Measurements from ENCODE around the gene PARD3B. TPM values are rescaled to one million over a fixed set of nuclear protein-coding genes. Genes with fewer than 3 reads are reported as not detected.

PARD3B gene
- total and polyA plus RNA-seq, 2 donors (not counting 1 experiment from before 2014, with no cell fraction given): 7.4 to 20.6 TPM

GRCh38 chr2:204796581-204796980, 251.3 kb downstream of the PARD3B start:
- no peak for DNase-seq (ENCODE audit: low read depth in 2 of 2)
- Histone ChIP-seq H3K4me1 (ENCODE audit: control insufficient read depth, extremely low read depth, insufficient read depth, low read length) (peaks cover 3% of the 10 kb centered on the region), H3K4me2 (ENCODE audit: extremely low read depth, insufficient read depth, low read length) (no peak overlapping the region), H3K9ac (ENCODE audit: insufficient read depth, low read length) (no peak overlapping the region), H3K27ac (ENCODE audit: insufficient read depth, low read length) (no peak overlapping the region), H2AFZ (ENCODE audit: low read length) (no peak overlapping the region), H3K79me2 (ENCODE audit: control insufficient read depth, insufficient read depth, low read length) (no peaks in the 10 kb centered on the region), H3K36me3 (ENCODE audit: control insufficient read depth, insufficient read depth, low read length) (no peaks in the 10 kb centered on the region), H3K4me3 (replicated peaks in 1 of 4; ENCODE audit: control extremely low read depth in 1 of 4, insufficient read depth in 1 of 4, low read depth in 3 of 4, low read length in 4 of 4) (no peak overlapping the region), H3K27me3 (ENCODE audit: control insufficient read depth, insufficient read depth, low read length) (no peaks in the 10 kb centered on the region), H3K9me3 (ENCODE audit: control insufficient read depth, insufficient read depth, low read depth, low read length) (no peaks in the 10 kb centered on the region), H4K20me1 (ENCODE audit: control insufficient read depth, extremely low read depth, insufficient read depth, low read length) (no peaks in the 10 kb centered on the region)
- TF ChIP-seq EZH2 (IDR thresholded peaks at IDR 0.05; ENCODE audit: low read length, missing control alignments) (no peak), CTCF (conservative IDR thresholded peaks at IDR 0.05 in 1 of 2, IDR thresholded peaks at IDR 0.05 in 1 of 2; ENCODE audit: low read depth in 1 of 2, low read length in 2 of 2) (no peak)

DNA sequence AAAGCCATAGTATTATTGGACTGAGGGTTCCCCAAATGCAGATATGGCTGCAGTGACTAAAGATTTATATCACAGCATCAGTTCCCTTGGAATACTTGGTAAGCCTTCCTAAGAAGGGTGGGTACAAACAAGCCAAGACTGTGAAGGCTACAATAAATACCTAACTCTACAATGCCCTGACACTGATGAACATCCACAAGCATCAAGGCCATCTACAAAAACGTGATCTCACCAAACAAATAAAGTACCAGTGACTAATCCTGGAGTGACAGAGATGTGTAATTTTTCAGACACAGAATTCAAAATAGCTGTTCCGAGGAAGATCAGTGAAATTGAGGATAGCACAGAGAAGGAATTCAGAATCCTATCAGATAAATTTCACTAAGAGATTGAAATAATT, 254.5 kb downstream of the PARD3B start:
- Histone ChIP-seq H3K27me3 (ENCODE audit: control insufficient read depth, insufficient read depth, low read length) (no peaks in the 10 kb centered on the region), H2AFZ (ENCODE audit: low read length) (no peak overlapping the region), H3K9me3 (ENCODE audit: control insufficient read depth, insufficient read depth, low read depth, low read length) (no peaks in the 10 kb centered on the region), H3K9ac (ENCODE audit: insufficient read depth, low read length) (no peak overlapping the region), H3K4me1 (ENCODE audit: control insufficient read depth, extremely low read depth, insufficient read depth, low read length) (peaks cover 3% of the 10 kb centered on the region), H4K20me1 (ENCODE audit: control insufficient read depth, extremely low read depth, insufficient read depth, low read length) (no peaks in the 10 kb centered on the region), H3K4me3 (replicated peaks in 1 of 4; ENCODE audit: control extremely low read depth in 1 of 4, insufficient read depth in 1 of 4, low read depth in 3 of 4, low read length in 4 of 4) (no peak overlapping the region), H3K36me3 (ENCODE audit: control insufficient read depth, insufficient read depth, low read length) (no peaks in the 10 kb centered on the region), H3K79me2 (ENCODE audit: control insufficient read depth, insufficient read depth, low read length) (no peaks in the 10 kb centered on the region), H3K4me2 (ENCODE audit: extremely low read depth, insufficient read depth, low read length) (no peak overlapping the region), H3K27ac (ENCODE audit: insufficient read depth, low read length) (no peak overlapping the region)
- no peak for DNase-seq (ENCODE audit: low read depth in 2 of 2)
- TF ChIP-seq CTCF (conservative IDR thresholded peaks at IDR 0.05 in 1 of 2, IDR thresholded peaks at IDR 0.05 in 1 of 2; ENCODE audit: low read depth in 1 of 2, low read length in 2 of 2) (no peak), EZH2 (IDR thresholded peaks at IDR 0.05; ENCODE audit: low read length, missing control alignments) (no peak)

DNA sequence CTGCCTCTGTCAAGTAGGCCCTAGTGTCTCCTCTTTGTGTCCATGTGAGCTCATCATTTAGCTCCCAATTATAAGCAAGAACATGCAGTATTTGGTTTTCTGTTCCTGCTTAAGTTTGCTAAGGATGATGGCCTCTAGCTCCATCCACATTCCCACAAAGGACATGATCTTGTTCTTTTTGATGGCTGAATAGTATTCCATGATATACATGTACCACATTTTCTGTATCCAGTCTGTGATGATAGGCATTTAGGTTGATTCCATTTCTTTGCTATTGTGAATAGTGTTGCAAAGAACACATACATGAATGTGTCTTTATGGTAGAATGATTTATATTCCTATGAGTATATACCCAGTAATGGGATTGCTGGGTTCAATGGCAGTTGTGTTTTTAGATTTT, 263.2 kb downstream of the PARD3B start:
- H4K20me1 ChIP-seq (ENCODE audit: control insufficient read depth, extremely low read depth, insufficient read depth, low read length): no peaks in the 10 kb centered on the region
- TF ChIP-seq CTCF (conservative IDR thresholded peaks at IDR 0.05 in 1 of 2, IDR thresholded peaks at IDR 0.05 in 1 of 2; ENCODE audit: low read depth in 1 of 2, low read length in 2 of 2): no peak
- TF ChIP-seq EZH2 (IDR thresholded peaks at IDR 0.05; ENCODE audit: low read length, missing control alignments): no peak
- no peaks in the 10 kb centered on the region for H3K4me1 ChIP-seq (ENCODE audit: control insufficient read depth, extremely low read depth, insufficient read depth, low read length)
- no peak overlapping the region for H3K9ac ChIP-seq (ENCODE audit: insufficient read depth, low read length)
- H2AFZ ChIP-seq (ENCODE audit: low read length): no peak overlapping the region
- H3K36me3 ChIP-seq (ENCODE audit: control insufficient read depth, insufficient read depth, low read length): no peaks in the 10 kb centered on the region
- no peak for DNase-seq (ENCODE audit: low read depth in 2 of 2)
- H3K4me2 ChIP-seq (ENCODE audit: extremely low read depth, insufficient read depth, low read length): no peak overlapping the region
- H3K4me3 ChIP-seq (replicated peaks in 1 of 4; ENCODE audit: control extremely low read depth in 1 of 4, insufficient read depth in 1 of 4, low read depth in 3 of 4, low read length in 4 of 4): no peak overlapping the region
- H3K9me3 ChIP-seq (ENCODE audit: control insufficient read depth, insufficient read depth, low read depth, low read length): no peaks in the 10 kb centered on the region
- H3K79me2 ChIP-seq (ENCODE audit: control insufficient read depth, insufficient read depth, low read length): no peaks in the 10 kb centered on the region
- H3K27ac ChIP-seq (ENCODE audit: insufficient read depth, low read length): no peak overlapping the region
- no peaks in the 10 kb centered on the region for H3K27me3 ChIP-seq (ENCODE audit: control insufficient read depth, insufficient read depth, low read length)

All from fibroblast of lung (primary cell).